Suprapubic skin (tissue), 4 donors: ENCODE data around the gene ALDH3B1. TPM values are rescaled to one million over a fixed set of nuclear protein-coding genes. Genes with fewer than 3 reads are reported as not detected.

Source experiments
- DNase-seq, 2 donors: peaks; one replicate each; pipeline ENCODE4 v3.0.0-alpha.2; 2019; ENCODE audit warnings: low spot score in 2 of 2
- H3K27ac ChIP-seq: fragments of 200-600 bp; sonication (generic); one replicate; pipeline ENCODE4 v1.5.1; 2019
- H3K27me3 ChIP-seq: fragments of 200-600 bp; sonication (generic); one replicate; pipeline ENCODE4 v1.5.1; 2019
- H3K36me3 ChIP-seq: fragments of 200-600 bp; sonication (generic); one replicate; pipeline ENCODE4 v1.5.1; 2019
- H3K4me1 ChIP-seq: fragments of 200-600 bp; sonication (generic); one replicate; pipeline ENCODE4 v1.5.1; 2019
- H3K4me3 ChIP-seq: fragments of 200-600 bp; sonication (generic); one replicate; pipeline ENCODE4 v1.5.1; 2019; ENCODE audit warnings: mild to moderate bottlenecking
- H3K9me3 ChIP-seq: fragments of 200-600 bp; sonication (generic); one replicate; pipeline ENCODE4 v1.5.1; 2019
- EP300 ChIP-seq: sonication (generic); formaldehyde crosslinking; IDR thresholded peaks from one replicate; pipeline ENCODE4 v1.6.1; 2017; ENCODE audit warnings: antibody characterized with exemption
- POLR2A ChIP-seq, 2 donors: fragments of 450-650 bp; IDR thresholded peaks; one replicate each; pipeline ENCODE4 v1.6.1; 2017; ENCODE audit warnings: antibody characterized with exemption in 2 of 2, mild to moderate bottlenecking in 2 of 2, moderate library complexity in 2 of 2
- POLR2AphosphoS5 ChIP-seq, 3 donors: sonication (generic); formaldehyde crosslinking; IDR thresholded peaks; one replicate each; pipeline ENCODE4 v1.6.1; 2017; ENCODE audit warnings: antibody characterized with exemption in 3 of 3
- WGBS: methylation state at CpG from one replicate; pipeline ENCODE4 v1.1.5; 2018; 5-methylcytosine and 5-hydroxymethylcytosine counted together
- total RNA-seq, 4 donors: library from RNA; depleted of rRNA; stranded (reverse); fragments of >200 nt; gene quantifications; one replicate each; pipeline ENCODE4 v1.1.0, GENCODE V29; 2016
- TF ChIP-seq, protein P1 (sequence below), 2 donors: fragments of 200-600 bp in 1 of 2; fragments of 450-650 bp in 1 of 2; sonication (generic) in 1 of 2; IDR thresholded peaks; one replicate each; pipeline ENCODE4 v1.5.1; 2016 to 2019; ENCODE audit warnings: antibody characterized with exemption in 2 of 2, mild to moderate bottlenecking in 1 of 2, moderate library complexity in 1 of 2

Gene ALDH3B1
- total RNA-seq, 4 donors from 2014 or later = 3.2 to 6.4 (median 5.9) TPM

DNA sequence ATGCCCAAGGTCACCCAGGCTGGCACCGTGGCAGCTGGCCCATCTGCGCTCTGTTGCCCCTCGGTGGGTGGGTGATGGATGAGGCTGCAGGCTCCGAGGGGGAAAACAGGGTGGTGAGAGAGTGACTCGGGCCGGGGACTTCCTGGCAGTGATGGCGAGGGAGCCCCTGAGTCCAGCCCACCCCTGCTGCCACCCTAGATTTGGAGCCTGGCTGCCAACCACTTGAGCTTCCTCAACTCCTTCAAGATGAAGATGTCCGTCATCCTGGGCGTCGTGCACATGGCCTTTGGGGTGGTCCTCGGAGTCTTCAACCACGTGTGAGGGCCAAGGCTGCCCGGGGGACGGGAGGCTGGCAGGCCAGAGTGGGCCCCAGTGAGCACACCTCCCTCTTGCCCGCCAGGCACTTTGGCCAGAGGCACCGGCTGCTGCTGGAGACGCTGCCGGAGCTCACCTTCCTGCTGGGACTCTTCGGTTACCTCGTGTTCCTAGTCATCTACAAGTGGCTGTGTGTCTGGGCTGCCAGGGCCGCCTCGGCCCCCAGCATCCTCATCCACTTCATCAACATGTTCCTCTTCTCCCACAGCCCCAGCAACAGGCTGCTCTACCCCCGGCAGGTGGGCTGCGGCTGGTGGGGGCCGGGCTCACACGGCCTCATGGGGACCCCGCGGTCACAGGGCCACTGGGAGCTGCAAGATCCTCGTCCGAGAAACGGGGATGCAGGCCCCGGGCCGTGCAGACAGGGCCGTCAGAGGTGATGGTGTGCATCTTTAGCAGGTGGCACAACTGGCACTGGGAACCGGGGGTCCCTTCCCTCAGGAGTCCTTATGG is 38.8 kb downstream of the ALDH3B1 start:
- Histone ChIP-seq H3K4me3 (no peak overlapping the region), H3K27me3 (no peaks in the 10 kb centered on the region), H3K27ac (no peak overlapping the region), H3K36me3 (peaks cover 77% of the 10 kb centered on the region), H3K9me3 (no peaks in the 10 kb centered on the region), H3K4me1 (peaks cover 2% of the 10 kb centered on the region)
- WGBS = 89% methylated on average over 25 of the region's 35 CpGs
- TF ChIP-seq, protein P1, sequence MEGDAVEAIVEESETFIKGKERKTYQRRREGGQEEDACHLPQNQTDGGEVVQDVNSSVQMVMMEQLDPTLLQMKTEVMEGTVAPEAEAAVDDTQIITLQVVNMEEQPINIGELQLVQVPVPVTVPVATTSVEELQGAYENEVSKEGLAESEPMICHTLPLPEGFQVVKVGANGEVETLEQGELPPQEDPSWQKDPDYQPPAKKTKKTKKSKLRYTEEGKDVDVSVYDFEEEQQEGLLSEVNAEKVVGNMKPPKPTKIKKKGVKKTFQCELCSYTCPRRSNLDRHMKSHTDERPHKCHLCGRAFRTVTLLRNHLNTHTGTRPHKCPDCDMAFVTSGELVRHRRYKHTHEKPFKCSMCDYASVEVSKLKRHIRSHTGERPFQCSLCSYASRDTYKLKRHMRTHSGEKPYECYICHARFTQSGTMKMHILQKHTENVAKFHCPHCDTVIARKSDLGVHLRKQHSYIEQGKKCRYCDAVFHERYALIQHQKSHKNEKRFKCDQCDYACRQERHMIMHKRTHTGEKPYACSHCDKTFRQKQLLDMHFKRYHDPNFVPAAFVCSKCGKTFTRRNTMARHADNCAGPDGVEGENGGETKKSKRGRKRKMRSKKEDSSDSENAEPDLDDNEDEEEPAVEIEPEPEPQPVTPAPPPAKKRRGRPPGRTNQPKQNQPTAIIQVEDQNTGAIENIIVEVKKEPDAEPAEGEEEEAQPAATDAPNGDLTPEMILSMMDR (IDR thresholded peaks at IDR 0.05) = no peak
- TF ChIP-seq POLR2A (IDR thresholded peaks at IDR 0.05) (no peak), POLR2AphosphoS5 (IDR thresholded peaks at IDR 0.05) (no peak), EP300 (no peak)
- peak in 1 of 2 donors; percentile 59 for DNase-seq

DNA sequence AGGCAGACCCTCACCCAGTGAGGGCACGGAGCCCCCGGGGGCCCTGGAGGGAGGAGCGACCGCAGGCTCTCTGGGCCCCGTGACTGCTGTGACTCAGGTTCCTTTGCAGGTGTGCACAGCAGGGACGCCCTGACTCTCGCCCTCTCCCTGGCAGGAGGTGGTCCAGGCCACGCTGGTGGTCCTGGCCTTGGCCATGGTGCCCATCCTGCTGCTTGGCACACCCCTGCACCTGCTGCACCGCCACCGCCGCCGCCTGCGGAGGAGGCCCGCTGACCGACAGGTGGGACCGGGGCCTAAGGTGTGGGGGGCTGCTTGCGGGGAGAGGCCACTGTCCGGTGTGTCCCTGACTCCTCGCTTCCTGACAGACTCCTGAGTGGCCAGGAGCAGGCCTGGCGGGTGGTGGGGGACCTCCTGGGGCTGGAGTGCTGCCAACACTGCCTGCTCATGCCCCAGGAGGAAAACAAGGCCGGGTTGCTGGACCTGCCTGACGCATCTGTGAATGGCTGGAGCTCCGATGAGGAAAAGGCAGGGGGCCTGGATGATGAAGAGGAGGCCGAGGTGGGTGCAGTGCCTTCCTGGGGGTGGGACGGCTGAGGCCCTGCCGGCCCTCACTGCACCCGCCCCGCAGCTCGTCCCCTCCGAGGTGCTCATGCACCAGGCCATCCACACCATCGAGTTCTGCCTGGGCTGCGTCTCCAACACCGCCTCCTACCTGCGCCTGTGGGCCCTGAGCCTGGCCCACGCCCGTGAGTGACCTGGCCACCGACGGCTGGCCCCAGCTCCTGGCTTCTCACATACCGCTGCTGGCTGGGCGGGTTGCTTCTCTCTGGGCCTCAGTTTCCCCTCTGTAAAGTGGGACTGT is 39.6 kb downstream of the ALDH3B1 start:
- 100% methylated on average over 11 of the region's 40 CpGs for WGBS
- H3K4me3 ChIP-seq = no peak overlapping the region
- H3K27ac ChIP-seq = no peak overlapping the region
- H3K27me3 ChIP-seq = no peaks in the 10 kb centered on the region
- H3K36me3 ChIP-seq = peaks cover 69% of the 10 kb centered on the region
- H3K4me1 ChIP-seq = no peaks in the 10 kb centered on the region
- DNase-seq = peak in 1 of 2 donors; percentile 63
- H3K9me3 ChIP-seq = no peaks in the 10 kb centered on the region
- TF ChIP-seq, protein P1 (IDR thresholded peaks at IDR 0.05) = no peak
- TF ChIP-seq POLR2A (IDR thresholded peaks at IDR 0.05) = no peak
- TF ChIP-seq EP300 = no peak
- TF ChIP-seq POLR2AphosphoS5 (IDR thresholded peaks at IDR 0.05) = no peak

DNA sequence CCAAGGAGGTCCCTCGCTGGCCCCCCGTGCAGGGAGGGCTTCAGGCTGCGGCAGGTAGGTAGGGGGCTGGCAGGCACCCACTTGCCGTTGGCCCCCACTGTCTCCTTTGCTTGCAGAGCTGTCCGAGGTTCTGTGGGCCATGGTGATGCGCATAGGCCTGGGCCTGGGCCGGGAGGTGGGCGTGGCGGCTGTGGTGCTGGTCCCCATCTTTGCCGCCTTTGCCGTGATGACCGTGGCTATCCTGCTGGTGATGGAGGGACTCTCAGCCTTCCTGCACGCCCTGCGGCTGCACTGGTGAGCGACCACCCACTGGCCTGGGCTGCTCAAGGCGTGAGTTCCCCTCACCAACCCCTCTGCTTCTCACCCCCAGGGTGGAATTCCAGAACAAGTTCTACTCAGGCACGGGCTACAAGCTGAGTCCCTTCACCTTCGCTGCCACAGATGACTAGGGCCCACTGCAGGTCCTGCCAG is 40.3 kb downstream of the ALDH3B1 start:
- Histone ChIP-seq H3K9me3 (no peaks in the 10 kb centered on the region), H3K4me3 (no peak overlapping the region), H3K36me3 (peaks cover 62% of the 10 kb centered on the region), H3K27ac (no peak overlapping the region), H3K27me3 (no peaks in the 10 kb centered on the region), H3K4me1 (no peaks in the 10 kb centered on the region)
- TF ChIP-seq, protein P1 (IDR thresholded peaks at IDR 0.05) = no peak
- TF ChIP-seq POLR2A (IDR thresholded peaks at IDR 0.05) (no peak), EP300 (no peak), POLR2AphosphoS5 (IDR thresholded peaks at IDR 0.05) (no peak)
- 100% methylated on average over 3 of the region's 18 CpGs for WGBS
- peak in 1 of 2 donors; percentile 60 for DNase-seq

DNA sequence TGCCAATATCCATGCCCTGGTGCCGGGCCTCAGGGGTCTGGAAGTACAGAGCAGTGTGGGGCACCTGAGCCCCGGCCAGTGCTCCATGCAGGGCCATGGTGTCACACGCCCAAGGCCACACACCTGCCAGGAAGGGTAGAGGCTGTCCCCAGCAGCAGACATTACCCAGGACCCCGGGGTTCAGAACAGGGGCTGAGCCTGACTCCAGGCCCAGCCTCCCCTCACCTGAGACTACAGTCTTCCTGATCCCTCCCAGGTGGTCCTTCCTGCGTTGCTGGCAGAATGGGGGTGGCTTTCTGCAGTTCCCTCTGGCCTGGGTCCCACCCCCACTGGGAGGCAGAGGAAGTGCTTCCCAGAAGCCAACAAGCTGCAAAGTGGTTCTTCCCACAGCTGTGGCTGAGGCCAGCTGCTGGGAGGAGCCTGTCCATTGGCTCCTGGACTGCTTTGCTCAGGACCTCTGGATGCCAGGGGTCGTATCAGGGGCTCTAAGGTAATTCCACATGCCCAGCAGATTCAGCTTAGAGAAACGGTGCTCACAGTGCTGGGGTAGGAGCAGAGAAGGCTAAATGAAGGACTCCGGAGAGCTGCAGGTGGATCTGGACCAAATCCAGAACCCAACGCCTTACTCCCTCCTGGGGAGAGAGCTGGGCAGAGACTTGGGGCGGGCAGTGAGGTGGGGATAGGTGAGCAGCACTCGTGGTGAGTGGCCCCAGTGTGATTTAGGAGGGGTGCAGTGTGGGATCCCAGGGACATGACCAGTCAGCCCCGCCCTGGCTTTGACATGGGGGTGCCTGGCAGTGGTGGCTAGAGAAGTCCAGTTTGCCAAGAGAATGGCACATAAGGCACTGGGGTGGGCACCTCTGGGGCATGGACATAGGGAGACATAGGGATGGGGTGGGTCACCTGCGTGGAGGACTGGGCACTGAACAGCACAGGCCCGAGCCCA is 41.3 kb downstream of the ALDH3B1 start:
- Histone ChIP-seq H3K27me3 (no peaks in the 10 kb centered on the region), H3K4me1 (no peaks in the 10 kb centered on the region), H3K27ac (no peak overlapping the region), H3K4me3 (no peak overlapping the region), H3K36me3 (peaks cover 53% of the 10 kb centered on the region), H3K9me3 (no peaks in the 10 kb centered on the region)
- DNase-seq = peak in 1 of 2 donors; percentile 58
- WGBS = 81% methylated on average over 10 of the region's 14 CpGs
- TF ChIP-seq POLR2AphosphoS5 (IDR thresholded peaks at IDR 0.05) (no peak), POLR2A (IDR thresholded peaks at IDR 0.05) (no peak), EP300 (no peak)
- TF ChIP-seq, protein P1 (IDR thresholded peaks at IDR 0.05) = no peak
